ENCODE measurements around the gene CCNL1. TPM values are rescaled to one million over a fixed set of nuclear protein-coding genes. Genes with fewer than 3 reads are reported as not detected.

The CCNL1 gene
- total and polyA plus RNA-seq, 2 of the 4 experiments (the other 2 are of a cell fraction) = 60.9 to 83.3 TPM

DNA sequence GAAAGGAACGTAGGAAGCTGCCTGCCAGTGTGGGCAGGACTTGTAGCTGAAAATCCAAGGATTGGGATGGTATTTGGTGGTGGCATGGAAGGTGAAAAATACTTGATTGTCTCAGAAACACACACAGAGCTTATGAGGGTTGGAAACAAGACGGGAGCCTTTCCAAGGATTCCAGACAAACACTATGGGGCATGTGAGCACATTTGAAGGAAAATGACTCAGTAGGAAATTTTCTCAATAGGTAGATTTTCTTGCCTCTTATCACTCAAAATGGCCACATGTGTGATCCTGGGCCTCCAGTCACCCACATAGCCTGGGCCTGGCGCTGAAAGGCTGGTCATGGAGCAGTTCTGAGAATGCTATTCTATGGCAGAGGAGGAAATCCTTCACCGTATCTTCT, 47.4 kb downstream of the CCNL1 start:
- 0 out of 3 replicates have a peak overlapping the region, but pooled peaks have one; percentile 42 for H2BK15ac ChIP-seq (ENCODE audit: low read depth, low read length)

More for the DNA sequence above, 47.4 kb downstream of the CCNL1 start:
- Histone ChIP-seq H2BK20ac (ENCODE audit: low read depth, low read length) (0 out of 2 replicates have a peak overlapping the region, but pooled peaks have one; percentile 14), H4K20me1 (ENCODE audit: insufficient read depth, low read length) (no peaks in the 10 kb centered on the region), H3K36me3 (ENCODE audit: control insufficient read depth, insufficient read depth, low read length) (no peaks in the 10 kb centered on the region), H3K14ac (replicated peaks; ENCODE audit: low read depth, low read length) (no peak overlapping the region), H3K9ac (ENCODE audit: low read depth, low read length) (no peak overlapping the region), H2AK5ac (ENCODE audit: low read depth, low read length) (peak overlapping the region; percentile 31; the same call in 1 of the 2 replicates), H3K56ac (ENCODE audit: extremely low read depth, insufficient read depth, low read length) (no peak overlapping the region), H4K91ac (ENCODE audit: insufficient read depth, low read depth, low read length) (no peak overlapping the region), H2BK5ac (ENCODE audit: low read depth, low read length, poor library complexity, severe bottlenecking) (no peak overlapping the region), H4K5ac (ENCODE audit: low read depth, low read length) (no peak overlapping the region; the same call in 1 of the 2 replicates), H3K4me3 (ENCODE audit: insufficient read depth, low read depth, low read length) (no peak overlapping the region), H2AFZ (replicated peaks; ENCODE audit: low read length, poor library complexity) (peak overlapping the region; percentile 27), H3K18ac (ENCODE audit: low read depth, low read length) (no peak overlapping the region; the same call in 1 of the 2 replicates), H3K79me1 (ENCODE audit: low read depth in 1 of 2, low read length in 2 of 2) (no peaks in the 10 kb centered on the region), H3K4ac (ENCODE audit: low read depth, low read length) (no peak overlapping the region), H3K23ac (ENCODE audit: low read depth, low read length) (no peak overlapping the region), H3K9me3 (ENCODE audit: control insufficient read depth, insufficient read depth, low read length) (no peaks in the 10 kb centered on the region), H3K4me1 (ENCODE audit: control insufficient read depth, insufficient read depth, low read length) (peaks cover 16% of the 10 kb centered on the region), H4K8ac (ENCODE audit: low read depth in 2 of 2, low read length in 2 of 2) (no peak overlapping the region), H3K27me3 (ENCODE audit: control insufficient read depth, insufficient read depth, low read length) (no peaks in the 10 kb centered on the region), H2BK120ac (ENCODE audit: low read depth, low read length) (no peak overlapping the region), H3K4me2 (ENCODE audit: low read depth, low read length) (no peak overlapping the region), H3K9me1 (ENCODE audit: insufficient read depth, low read length) (peaks cover 5% of the 10 kb centered on the region), H2AK9ac (replicated peaks; ENCODE audit: low read depth, low read length, poor library complexity) (no peak overlapping the region), H3K27ac (ENCODE audit: insufficient read depth, low read length) (no peak overlapping the region)
- in situ Hi-C loops (cut with MboI; ENCODE audit: low sequenced_read_pairs) = no loop called here
- ATAC-seq (ENCODE audit: low read depth) = no peak
- POLR2A ChIA-PET (ENCODE audit: unreplicated experiment) = no interaction called here
- WGBS, 2 experiments (ENCODE audit: extremely low coverage in 2 of 2, insufficient read length in 1 of 2) = no CpG with 5 or more reads among the region's 4 CpGs
- no peak for DNase-seq
- dilution Hi-C loops (cut with HindIII; ENCODE audit: low sequenced_read_pairs, unreplicated experiment) = no loop called here
- BruUV-seq (replicated peaks) = no TSS peak
- TF ChIP-seq SMC3 (IDR thresholded peaks at IDR 0.05; ENCODE audit: low read depth, low read length) = no peak
- no peak for TF ChIP-seq CHD1 (IDR thresholded peaks at IDR 0.05; ENCODE audit: low read depth, low read length)
- TF ChIP-seq FOS (IDR thresholded peaks at IDR 0.05; ENCODE audit: low read depth, low read length) = no peak
- no peak for TF ChIP-seq POLR2A (IDR thresholded peaks at IDR 0.05; ENCODE audit: low read depth, low read length)
- TF ChIP-seq CEBPB (IDR thresholded peaks at IDR 0.05; ENCODE audit: low read depth, low read length) = no peak
- TF ChIP-seq, protein P1, sequence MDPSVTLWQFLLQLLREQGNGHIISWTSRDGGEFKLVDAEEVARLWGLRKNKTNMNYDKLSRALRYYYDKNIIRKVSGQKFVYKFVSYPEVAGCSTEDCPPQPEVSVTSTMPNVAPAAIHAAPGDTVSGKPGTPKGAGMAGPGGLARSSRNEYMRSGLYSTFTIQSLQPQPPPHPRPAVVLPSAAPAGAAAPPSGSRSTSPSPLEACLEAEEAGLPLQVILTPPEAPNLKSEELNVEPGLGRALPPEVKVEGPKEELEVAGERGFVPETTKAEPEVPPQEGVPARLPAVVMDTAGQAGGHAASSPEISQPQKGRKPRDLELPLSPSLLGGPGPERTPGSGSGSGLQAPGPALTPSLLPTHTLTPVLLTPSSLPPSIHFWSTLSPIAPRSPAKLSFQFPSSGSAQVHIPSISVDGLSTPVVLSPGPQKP (IDR thresholded peaks at IDR 0.05; ENCODE audit: borderline replicate concordance, low read depth, low read length) = no peak
- TF ChIP-seq MAFK (IDR thresholded peaks at IDR 0.05; ENCODE audit: low read depth, low read length) = no peak
- CTCF ChIA-PET = interaction anchor here (1.0 to 1.5 kb wide), 2 partner anchors 10 to 14 kb away, joined by 3 read pairs; no protein-coding TSS in a partner anchor
- intact Hi-C loops (cut with micrococcal nuclease) = no loop called here

All from IMR-90 (cell line).